GM19025 (cell line): ENCODE data around the gene FHOD1.

ENCODE experiments used
- ATAC-seq: cut with Tn5 transposase; IDR thresholded peaks from one replicate; pipeline ENCODE4 v1.9.1; 2021; ENCODE audit warnings: mild to moderate bottlenecking, low read depth, moderate library complexity; ENCODE audit not compliant: unreplicated experiment

The FHOD1 gene

DNA sequence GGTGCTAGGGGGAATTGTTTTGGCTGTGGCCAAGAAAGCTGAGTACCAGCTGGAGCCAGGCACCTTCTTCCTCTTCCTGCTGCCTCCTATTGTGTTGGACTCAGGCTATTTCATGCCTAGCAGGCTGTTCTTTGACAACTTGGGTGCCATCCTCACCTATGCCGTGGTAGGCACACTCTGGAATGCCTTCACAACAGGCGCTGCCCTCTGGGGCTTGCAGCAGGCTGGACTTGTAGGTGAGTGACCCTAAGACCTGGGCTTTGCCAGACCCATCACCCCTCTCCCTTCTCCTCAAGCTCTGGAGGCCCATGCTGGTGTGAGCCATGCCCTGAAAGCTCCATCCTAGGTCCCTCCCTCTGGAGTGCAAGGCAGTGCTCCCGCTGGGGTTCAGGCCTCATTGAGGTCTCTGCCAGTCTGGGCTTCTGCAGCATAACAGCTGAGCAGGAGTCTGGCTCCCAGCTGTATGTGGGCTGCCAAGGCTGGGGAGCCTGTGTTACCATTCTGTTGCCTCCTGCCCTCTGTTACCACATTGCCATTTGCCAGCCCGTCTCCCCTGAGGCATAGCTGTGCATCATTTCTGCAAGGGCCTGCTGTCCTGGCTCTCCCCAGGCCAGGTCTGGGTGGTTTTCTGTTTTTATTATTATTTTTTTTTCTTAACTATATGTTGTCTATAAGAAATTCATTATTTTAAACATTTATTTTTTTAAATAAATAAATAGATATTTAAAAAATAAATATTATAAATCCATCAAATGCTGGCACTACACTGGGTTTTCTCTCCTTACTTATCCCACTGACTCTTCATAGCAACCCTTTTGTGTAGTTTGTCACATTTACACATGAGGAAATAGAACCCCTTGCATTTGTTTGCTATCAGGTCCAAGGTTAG, 5.6 kb upstream of the FHOD1 start:
- ATAC-seq = no peak

DNA sequence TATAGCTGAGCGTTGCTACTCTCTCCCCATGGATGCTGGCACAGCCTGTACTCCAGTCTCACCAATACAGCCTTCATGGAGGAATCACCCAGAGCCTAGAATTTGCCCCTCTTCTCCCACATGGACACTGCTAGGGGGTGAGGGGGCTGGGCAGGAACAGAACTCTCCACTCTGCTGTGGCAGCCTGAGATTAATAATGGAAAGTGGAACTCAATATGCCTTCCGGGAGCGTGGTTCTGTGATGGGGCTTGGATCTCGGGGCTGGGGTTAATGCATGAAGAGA, 2.7 kb upstream of the FHOD1 start:
- no peak for ATAC-seq

DNA sequence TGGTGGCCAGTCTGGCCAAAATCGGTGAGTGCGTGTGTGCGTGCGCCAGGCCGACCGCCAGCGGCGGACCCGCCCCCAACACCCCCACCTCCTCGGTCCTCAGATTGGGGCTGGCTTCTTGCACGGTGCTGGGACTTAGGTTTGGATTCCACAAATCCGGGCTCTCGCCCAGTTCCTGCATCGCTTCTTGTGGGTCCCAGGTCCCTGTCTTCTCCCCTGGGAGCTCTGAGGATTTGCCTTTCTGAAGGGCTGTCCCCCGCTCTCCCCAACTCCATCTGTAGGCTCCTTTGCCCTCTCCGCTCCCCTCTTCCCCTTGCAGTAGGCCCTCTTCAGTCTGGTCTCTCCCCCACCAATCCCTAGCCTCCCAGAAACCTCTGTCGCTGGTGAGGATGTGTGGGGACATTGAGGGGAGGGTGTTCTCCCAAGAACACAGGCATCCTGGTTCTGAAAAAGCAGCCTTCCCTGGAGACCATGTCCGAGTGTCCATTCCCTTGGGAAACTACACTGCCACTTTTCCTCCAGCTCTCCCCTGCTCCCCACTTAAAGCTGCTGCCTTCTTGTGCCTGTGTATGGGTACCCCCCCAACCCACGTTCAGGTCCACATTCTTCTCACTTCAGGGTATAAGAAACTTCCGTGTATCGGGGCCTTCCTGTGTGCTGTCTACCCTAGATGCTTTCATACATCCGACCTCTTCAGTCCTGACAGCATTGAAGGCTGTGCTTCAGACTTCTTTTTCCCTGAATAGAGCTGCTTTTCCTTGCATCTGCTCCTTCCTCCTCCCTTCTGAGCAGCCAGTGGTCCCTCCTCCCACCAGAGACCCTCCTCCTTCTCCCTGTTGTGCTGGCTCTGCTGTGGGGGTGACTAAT, 2.1 kb upstream of the FHOD1 start:
- ATAC-seq = no peak

DNA sequence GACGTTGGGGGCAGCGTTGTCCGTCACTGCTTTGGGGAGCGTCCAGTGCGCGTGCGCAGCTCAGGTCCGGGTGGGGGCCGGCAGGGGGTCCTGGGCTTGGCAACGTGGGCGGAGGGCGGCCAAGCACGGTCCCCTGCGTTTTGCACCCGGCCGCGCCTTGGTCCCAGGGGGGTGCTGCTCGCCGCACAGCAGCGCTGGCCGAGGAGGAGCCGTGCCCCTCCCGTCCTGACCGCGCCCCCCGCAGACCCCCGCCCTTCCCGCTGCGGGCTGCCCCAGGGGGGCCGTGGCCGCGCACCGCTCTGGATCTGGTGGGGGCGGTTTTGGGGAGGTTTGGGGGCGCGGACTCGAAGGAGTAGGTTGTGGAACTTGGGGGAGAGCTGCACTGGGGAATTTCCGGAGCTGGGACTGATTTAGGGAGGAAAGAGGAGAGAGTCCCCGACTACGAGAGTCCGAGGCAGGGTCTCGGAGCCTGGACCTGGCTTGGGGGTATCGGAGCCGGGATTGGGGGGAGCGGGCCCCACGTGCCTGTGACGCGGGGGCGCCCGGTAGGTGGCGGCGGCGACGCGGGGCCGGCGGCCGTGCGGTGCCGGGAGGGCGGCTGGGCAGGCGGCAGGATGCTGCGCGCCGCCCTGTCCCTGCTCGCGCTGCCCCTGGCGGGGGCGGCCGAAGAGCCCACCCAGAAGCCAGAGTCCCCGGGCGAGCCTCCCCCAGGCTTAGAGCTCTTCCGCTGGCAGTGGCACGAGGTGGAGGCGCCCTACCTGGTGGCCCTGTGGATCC, 1.3 kb upstream of the FHOD1 start, which contains the start of gene SLC9A5:
Gene SLC9A5, plus strand, starts transcription at position 579 of the 777 bp plus-strand sequence. Its CDS starts 36 bp downstream, at position 615.
- ATAC-seq = no peak

DNA sequence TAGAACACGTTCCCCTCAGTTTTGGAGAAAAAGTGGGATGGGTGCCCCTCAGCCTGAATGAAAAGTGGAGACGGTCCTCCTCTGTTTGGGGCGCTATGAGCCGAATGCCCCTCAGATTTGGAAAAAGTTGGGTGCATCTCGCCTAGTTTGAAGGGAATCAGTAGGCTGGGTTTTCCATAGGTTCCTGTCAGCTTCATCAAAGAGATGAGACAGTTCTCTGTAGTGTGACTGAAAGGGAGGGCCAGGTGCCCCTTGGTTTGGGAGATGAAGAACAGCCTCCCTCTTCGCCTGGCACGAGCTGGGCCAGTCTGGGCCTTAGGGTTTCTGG, 756 bp upstream of the FHOD1 start:
- ATAC-seq = no peak

DNA sequence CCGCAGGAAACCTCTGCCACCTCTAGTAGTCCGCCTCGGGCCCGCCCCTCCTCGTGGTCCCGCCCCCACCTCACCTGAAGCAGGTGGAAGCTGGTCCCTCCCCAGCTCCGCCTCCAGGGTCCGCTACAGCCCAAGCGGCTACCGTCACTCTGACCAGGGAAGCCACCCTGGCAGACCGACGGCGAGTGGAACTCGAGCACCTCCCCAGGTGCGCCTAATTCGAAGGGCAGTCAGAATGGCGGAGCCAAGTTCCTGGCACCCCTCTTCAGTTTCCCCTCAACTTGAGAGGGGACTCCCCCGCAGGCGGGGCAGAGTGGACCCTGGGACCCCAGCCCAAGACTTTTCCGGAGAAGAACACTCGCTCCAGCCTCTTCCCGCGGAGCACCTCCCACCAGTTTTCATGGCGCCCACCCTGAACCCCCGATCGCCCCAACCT, 507 bp downstream of the FHOD1 start:
- ATAC-seq = no peak

DNA sequence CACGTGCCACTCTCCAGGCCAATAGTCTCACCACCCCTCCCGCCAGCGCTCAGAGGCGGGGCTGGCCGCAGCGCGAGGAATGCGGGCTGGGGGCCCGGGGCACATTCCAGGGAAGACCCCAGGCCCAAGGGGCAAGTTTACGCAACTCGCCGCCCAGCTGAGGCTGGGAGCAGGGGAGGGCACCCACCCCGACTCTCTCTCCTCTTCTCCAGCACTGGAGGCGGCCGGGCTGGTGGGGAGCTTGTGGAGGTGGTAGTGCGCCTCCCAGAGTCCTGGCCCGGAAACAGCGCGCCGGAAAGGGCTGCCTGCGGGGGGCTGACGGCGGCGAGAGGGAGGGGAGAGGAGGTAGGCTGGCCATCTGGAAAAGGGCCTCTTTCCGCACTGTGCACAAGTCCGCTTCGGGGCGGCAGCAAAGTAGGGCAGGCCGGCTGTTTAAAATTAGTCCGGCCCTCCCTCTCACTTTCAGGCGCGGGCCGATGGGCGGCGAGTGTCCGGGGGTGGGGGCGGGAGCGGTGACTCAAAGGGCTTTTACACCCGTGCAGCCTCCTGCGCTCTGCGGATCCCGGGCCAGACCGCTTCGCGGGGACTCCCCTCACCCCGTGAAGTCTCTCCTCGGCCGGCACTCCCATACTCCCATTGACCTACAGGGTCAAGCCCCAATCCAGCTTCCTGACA, 1.1 kb downstream of the FHOD1 start:
- no peak for ATAC-seq

DNA sequence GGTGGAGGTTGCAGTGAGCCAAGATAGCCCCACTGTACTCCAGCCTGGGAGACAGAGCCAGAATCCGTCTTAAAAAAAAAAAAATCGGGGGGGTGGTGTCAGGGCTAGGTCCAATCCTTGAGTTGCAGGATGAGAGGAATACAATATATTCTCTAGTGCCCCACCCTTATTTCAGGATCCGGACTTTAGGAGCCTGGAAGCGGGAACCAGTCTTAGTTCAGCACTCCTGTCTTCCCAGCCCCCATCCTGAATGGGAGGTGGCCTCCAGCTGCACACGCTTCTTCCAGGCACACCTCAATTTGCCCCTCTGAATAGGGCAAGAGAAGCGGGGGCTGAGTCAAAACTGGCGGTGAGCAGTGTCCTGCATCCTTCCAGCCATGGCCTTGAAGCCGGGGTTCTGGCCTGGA, 1.6 kb downstream of the FHOD1 start:
- ATAC-seq = no peak

DNA sequence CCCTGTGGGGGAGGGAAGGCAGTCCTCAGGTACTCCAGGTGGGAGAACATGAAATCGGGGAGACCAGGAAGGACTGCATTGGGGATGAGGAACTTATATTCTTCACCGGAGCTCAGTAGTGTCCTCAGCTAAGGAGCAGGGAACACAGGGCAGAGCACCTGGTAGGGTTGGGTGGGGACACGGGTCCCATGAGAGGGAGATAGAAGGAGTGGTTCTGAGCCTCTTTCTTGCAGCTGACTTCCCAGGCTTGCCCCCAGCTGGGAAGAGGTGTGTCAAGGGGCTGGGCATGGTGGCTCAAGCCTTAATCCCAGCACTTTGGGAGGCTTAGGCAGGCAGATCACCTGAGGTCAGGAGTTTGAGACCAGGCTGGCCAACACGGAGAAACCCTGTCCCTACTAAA, 2.1 kb downstream of the FHOD1 start:
- ATAC-seq = no peak

DNA sequence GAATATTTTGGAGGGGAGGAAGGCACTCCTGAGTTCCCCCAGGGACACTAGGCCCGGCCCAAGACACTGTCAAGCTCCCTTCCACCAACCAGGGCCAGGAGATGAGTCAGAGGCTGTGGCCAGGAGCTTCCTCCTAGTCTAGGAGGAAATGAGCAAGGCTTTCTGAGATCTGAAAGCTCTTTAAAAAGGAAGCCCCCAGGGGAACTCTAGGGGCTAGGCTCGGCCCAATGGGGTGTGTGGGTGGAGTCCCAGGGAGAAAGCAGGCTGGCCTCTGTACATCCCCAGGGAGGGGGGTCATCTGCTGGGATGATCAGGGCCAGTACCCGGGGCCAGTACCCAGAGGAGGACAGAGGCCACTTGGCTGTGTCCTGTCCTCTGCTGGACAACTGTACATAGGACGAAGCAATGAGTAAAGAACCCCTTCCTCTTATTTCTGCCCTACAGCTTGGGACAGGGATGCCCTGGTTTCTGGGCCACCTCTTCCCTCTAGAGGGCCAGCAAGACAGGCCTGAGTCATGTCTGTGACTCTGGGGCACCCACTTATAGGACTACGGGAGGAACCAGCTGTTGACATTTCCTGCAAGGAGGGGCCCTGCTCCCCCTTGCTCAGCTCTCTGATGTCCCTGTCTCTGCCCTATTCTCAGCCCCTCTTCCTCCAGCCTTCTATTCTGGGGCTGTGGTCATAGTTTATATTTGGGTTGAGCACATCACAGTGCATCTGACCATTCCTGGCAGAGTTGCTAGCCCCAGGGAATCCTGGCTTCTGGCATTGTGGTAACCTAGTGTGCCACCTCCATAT, 2.7 kb downstream of the FHOD1 start:
- ATAC-seq = peak; percentile 43

DNA sequence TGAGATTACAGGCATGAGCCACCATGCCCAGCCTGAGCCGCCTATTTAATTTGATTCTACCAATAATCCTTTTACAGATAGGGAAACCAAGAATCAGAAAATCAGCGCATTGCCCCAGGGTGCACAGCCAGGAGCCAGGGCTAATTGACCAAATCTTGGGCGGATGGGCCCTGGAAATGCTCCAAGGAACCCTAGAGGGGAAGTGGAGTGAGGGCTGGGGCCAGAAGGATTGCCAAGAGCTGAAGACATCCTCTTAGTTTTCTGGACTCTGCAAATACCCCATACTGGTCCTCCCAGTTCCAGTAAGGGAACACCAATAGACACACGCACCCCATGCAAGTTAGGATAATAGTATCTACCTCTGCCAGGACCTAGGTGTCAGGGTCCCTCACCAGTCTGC, 3.8 kb downstream of the FHOD1 start:
- ATAC-seq = no peak

DNA sequence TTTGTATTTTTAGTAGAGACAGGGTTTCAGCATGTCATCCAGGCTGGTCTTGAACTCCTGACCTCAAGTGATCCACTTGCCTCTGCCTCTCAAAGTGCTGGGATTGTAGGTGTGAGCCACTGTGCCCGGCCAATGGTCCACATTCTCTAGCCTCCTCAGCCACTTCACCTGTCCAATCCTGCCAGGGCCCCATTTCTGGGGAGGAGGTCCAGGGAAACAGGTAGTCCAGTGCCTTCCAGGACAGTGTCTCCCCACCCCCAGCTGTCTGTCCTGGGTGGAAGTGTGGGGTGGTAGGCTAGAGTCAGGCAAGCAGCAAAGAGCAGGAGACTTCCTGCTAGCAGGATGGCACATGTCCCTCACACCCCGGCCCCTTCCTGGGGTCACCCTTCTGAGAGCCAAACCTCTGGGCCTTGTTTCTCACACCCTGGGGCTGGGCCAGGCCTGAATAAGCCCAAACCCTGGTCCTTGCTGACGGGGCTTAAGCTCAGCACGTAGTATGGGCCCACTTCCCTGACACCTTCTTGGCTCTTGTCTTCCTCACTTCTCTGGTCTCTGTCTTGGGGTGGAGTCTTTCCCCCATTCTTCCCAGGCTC, 5.0 kb downstream of the FHOD1 start:
- no peak for ATAC-seq

DNA sequence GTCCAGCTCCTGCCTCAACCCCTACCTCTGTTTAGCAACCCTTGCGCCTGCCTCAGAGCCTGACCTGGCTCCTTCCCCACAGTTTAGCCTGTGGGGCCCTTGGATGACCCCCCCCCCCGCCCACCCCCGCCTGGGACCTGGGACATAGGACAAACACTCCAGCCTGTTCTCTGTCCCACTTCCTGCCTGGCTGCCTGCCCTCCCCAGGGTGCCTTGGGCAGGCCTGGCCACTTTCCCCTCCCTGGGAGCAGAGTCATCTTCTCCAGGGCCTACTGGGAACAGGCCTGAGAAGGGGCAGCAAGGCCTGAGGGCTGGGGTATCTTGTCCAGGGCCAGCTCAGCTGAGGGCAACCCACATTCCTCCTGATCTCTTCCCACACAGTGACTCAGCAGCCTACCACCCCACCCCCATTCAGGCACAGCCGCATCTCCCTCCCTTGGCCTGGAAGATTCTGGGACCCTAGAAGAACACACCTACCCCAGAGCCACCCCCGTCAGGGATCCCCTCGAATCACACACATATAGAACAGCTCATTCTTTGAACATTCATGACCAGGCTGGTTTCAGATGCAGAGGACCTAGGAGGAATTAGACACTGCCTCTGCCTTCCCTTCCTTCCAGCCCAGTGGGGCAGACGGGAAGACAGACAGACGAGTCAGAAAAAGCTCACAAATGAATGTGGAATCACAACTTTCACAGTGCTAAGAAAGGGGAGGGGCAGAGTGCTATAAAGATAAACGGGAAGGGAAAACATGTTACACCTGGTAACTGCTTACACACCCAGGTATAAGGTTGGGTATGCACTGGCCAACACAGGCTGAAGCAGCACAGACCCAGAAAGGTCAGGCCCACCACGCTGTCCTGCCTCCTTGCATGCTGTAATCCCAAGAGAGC, 6.0 kb downstream of the FHOD1 start:
- ATAC-seq = no peak

DNA sequence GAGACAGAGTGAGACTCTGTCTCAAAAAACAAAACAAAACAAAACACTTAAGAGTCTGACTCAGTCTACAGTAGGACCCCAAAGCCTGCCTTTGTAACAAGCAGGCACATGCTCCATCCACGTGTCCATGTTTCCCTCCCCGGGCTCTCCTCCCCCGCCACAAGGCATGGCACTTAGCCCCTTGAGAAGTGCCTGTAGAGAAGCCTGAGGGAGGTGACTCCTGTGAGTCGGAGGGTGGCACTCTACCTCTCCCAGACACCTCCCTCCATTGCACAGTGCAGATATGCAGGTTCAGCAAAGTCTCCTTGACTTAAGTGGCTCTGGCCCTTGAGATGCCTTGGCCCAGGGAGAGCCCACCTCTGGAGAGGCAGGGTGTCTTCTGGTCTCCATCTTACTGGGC, 6.8 kb downstream of the FHOD1 start:
- ATAC-seq = no peak

DNA sequence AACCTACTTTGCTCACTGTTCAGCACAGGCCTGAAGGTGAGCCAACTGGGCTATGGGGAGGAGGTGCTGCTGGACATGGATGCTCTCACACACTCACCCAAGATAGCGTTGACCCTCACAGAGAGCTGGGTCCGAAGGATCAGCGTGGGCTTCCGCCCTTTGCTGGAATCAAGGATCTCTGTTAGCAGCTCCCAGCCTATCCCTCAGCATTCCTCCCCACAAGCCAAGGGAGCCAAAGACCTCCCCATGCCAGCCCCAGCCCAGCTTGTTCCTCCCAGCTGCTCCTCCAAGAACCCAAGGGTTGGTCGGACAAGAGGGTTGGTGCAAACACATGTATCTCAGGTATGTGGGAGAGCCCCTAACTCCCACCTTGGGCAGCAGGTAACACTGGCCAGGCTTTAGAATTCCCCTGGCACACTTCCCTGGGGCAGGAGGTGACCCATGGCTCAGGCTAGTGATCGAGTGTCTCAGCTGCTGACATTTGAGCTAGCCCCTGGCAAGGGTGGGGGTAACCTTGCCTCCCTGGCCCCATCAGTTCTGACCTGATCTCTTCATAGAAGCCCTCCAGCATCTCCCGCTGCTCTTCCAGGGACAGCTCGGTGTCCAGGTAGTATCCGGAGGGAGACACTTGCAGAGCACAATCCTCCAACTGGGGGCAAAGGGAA, 8.3 kb downstream of the FHOD1 start:
- ATAC-seq = no peak

DNA sequence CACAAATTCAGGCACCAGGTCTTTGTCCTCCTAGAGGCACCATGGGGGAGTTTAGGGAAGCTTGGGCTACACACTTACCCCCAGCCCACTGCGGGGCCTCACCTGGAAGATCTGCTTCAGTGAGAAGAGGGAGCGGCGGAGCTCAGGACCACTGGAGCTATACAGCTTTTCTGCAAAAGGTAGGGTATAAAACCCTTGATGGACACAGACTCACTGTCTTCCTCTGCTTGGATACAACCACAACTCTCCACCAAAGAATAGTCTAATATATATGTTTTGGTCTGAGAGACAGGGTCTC, 9.1 kb downstream of the FHOD1 start:
- ATAC-seq = no peak

DNA sequence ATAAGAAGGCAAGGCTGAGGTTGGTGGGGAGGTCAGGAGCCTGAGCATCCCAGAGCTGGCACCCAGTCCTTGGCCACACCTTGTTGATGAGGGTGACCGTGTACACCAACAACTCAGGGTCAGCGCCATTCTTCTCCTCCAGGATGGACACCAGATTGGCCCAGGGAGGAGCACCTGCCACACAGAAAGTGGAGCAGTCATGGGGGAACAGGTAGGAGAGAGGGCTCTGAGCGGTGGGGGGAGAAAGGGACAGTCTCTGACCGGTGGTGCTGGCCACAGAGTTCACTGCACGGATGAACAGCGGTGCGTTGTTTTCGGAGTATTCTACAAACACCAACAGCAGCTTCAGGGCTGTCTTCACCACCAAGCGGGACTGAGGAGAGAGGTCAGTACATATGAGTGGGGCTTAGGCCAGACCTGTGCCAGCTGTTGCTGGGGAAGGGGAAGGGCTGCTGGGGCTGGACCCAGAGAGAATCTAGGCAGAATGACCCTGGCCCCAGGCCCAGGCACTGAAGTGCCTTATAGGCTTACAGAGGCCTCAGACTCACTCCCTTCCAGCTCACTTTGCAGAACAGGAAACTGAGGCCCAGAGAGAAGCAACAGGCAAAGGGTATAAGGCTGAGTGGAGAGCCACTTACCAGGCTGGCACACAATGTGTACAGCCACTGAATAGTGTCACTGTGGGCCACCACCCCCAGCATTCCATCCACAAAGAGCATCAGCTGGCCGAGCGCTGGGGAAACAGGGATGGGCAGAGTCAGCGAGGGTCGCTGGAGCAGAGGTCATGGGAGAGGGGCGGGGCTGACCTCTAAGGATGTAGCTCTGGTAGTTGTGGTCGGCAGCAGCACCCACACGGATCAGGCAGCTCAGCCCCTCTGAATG, 9.6 kb downstream of the FHOD1 start:
- no peak for ATAC-seq
